Posterior cingulate gyrus (tissue), 11 donors: ENCODE measurements around the gene SHMT2.

Experiments
- DNase-seq, 10 donors: peaks; one replicate each; pipeline versions ENCODE4 v3.0.0 to v3.0.0-alpha.2; 2020 to 2021; ENCODE audit warnings: mixed read lengths in 3 of 10
- intact Hi-C: fragments of 100-400 bp; cut with DNase I; formaldehyde crosslinking; loops from one replicate; pipeline ENCODE4 v1.15.1; 2023

The SHMT2 gene

GRCh38 chr12:57236201-57236924 is 6.9 kb downstream of the SHMT2 start:
- intact Hi-C loops = loop anchor here (5.0 kb wide), 1 partner anchor 109 kb away; the partner anchor contains the start of gene LRP1
- DNase-seq = peak in 1 of 10 donors; percentile 79

- intact Hi-C loops = loop anchor here (5.0 kb wide), 1 partner anchor 110 kb away; the partner anchor contains the start of gene LRP1
- peak in 2 of 10 donors; percentile 43 to 61 for DNase-seq
These were observed 7.5 kb downstream of the SHMT2 start for GRCh38 chr12:57236925-57237595.

- DNase-seq = no peak
- intact Hi-C loops = loop anchor here (5.0 kb wide), 1 partner anchor 110 kb away; the partner anchor contains the start of gene LRP1
These were observed 8.1 kb downstream of the SHMT2 start for GRCh38 chr12:57237596-57237931.

DNA sequence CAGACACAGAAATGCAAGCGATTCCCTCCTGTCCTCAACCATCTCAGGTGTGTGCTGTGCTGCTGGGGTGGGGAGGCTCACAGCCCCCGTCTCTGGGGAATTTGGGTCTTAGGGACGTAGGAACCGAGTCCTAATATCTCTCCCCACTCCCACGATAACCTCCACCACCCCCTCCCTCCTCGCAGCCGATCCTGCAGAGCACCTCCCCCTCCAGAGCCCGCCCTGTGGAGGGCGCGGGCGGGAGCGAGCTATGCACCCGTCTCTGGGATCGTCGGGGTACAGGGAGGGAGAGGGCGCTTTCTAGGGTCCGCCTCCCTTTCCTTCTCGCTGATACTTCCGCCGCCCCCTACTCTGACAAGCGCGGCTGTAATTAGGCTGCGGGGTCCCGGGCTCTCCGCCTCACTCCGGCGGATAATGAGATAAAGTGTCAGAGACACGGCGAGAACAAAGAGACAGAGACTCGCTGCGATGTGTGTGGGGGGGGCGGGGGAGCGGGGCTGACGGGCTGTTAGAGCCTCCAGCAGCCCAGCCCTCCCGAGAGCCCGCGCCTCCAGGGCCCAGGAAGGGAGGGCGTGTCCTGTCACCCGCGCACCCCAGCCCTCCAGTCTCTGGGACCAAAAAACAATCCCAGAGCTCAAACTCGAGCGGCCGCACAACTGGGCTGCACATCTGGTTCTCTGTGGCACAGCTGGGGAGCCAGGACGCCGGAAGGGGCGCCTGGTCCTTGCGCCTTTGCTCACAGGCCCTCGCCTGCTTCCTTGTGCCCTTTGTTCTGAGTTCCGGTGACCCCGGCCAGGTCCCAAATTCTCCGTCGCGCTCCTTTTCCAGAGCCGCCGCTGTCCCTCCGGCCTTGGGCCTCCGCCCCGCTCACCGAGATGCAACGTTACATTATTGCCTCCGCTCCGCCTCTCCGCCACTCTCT is 8.7 kb downstream of the SHMT2 start:
- intact Hi-C loops = loop anchor here (5.0 kb wide), 1 partner anchor 111 kb away; the partner anchor contains the start of gene LRP1
- DNase-seq = peak in 2 of 10 donors; percentile 49 to 61

DNA sequence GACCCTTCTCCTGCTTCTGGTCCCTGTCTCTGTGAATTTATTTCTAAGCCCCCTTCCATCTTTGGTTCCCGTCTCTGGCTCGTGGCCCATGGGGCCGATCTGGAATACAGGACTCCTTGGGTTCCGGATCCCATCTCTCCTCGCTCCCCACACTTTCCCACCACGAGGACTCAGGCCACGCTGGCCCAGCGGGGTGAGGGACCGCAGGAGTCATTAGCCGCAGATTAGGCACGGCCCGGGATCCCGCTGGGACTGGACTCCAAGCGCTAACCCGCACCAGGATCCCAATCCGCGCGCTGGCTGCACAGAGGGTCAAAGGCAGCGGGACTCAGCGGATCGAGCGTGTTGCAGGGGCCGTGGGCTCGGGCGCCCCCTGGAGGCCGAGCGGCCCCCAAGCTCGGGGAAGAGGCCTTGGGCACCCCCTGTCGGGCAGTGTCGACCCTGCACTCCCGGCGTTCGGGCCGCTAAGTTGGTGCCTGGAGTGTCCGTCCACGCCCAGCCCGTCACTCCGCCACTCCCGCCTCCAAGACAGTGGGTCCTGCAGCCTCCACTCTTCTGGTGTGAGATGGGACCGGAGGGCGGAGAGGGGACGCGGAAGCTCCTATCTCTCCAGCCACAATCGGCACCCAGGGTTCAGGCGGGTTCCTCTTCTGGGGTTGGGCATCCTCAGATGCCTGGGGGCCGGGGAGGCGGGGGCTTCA is 9.5 kb downstream of the SHMT2 start:
- peak; percentile 79 to 98 (median 88) for DNase-seq
- intact Hi-C loops = loop anchor here (1.0 to 5.0 kb wide), 2 partner anchors 26 to 112 kb away; partner anchors contain the start of gene LRP1

DNA sequence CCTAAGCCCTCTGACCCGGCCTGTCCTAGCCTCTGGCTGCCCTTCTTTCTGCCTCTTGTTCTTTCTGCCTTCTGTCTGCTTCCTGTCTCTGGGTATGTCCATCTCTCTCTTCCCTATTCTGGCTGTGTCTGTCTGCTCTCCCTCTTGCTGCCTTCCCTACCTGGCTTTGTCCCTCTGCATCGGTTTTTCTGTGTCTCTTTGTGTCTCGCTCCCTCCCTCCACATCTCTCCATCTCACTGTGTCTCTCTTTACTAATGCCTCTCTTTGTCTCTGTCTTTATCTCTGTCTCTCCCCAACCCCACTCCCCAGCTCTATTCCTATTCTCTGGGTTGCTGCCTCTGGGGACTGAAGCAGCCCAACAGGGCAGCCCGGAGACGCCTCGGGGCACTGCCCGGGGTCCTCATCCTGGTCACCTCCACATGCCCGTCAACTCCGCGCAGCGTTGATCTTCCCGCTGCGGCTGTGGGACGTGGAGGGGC is 10.1 kb downstream of the SHMT2 start:
- DNase-seq = no peak
- intact Hi-C loops = loop anchor here (1.0 to 5.0 kb wide), 2 partner anchors 26 to 112 kb away; partner anchors contain the start of gene LRP1

- DNase-seq = peak; percentile 35 to 96 (median 78)
- intact Hi-C loops = no loop called here
These were observed 10.8 kb downstream of the SHMT2 start for GRCh38 chr12:57240066-57240921.

DNA sequence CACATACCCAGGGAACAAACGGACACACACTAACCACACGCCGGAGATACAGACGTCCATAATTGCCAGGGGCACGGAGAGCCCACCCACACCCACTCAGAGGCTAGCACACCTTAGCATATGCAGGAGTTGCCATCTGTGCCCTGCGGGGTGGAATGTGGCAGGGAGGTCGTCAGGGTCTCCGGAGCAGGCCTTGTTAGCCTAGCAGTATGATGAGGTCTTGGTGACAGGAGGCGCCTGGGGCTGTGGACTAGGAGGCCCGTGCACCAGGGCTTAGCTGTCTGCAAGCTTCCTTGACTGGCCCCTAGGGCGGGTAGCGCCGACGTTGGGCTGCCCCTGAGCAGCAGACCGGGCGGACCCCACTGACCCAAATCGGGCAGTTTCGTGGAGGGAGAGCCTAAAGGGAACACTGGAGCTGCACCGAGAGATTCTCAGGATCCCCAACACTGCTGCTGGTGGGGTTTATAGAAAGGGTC is 11.5 kb downstream of the SHMT2 start:
- DNase-seq = peak in 3 of 10 donors; percentile 83 to 88 (median 88)
- intact Hi-C loops = no loop called here

DNA sequence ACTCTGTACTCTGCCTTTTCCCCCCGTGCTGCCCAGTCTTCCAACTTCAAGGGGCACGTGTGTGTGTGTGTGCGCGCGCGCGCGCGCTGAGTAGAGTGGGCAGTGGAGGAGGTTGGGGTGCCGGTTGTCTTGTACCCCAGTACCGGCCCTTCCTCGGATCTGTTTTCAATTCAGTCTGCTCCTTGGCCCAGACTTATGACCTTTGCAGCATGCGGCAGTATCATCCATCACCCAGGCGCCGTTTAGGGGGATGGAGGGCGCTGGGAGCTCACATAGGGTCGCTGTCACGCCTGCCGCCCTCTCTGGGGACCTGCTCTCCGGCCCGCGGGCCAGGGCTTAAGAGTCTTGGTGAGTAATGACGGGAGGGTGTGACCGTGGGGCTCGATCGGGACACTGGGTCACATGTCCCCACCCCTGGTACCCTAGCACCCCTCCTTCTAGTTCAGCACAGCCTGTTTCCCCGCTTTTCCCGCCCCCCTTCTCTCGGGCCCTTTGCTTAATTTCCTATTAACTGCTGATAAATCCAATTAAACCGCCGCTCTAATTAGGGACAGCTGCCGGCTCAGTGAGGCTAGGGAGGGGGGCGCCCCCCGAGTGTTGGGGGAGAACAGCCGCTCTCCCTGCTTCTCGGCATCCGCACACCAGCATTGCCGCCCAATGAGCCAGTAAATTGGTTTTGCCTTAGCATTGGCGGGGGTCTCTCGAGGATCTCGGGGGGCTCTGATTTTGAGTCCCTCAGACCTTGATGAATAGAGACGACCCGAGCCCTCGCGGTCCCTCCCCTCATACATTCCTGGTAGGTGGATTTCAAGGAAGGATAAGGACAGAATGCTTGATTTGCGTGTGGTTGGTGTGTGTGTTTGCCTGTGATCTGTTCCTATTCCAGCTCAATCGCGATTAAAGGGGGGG is 12.1 kb downstream of the SHMT2 start:
- intact Hi-C loops = no loop called here
- peak in 2 of 10 donors; percentile 81 to 87 for DNase-seq

- intact Hi-C loops = no loop called here
- DNase-seq = peak in 8 of 10 donors; percentile 32 to 95 (median 70)
These were observed 12.8 kb downstream of the SHMT2 start for GRCh38 chr12:57242329-57242690.

DNA sequence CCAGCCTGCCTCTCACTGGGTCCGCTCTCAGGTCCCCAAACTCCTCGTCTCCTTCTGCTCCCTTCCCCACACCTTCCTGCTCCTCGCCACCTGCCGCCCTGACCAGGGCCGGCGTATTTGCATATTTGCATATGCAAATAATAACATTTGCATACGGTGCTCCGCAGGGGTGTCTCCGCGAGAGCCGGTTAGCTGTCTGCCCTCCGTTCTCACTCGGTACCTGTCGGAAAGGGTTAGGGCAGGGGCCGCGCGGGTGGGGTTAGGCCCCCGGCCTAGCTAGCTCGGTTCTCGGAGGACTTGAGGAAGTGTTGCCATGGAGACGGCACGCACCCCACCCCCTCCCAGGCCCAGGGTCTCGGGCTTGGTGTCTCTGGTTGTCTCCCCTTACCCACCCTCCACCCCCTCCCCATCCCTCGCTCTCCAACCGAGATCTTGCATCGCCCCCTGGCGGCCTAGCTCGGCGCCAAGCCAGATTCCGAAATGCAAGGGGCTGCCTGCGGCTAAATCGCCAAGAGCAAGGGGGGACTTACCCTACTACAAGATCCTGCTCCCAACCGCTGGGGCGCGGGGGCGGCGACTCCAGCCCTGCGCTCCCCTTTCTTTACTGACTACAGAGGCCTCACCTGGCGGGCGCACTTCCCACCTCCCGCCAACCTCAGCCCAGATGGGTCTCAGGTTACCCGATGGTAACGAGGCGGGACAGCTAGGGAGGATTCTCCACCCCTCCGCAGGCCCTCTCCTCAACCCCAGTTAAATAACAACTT is 13.4 kb downstream of the SHMT2 start:
- peak in 7 of 10 donors; percentile 52 to 93 (median 62) for DNase-seq
- intact Hi-C loops = loop anchor here (1.0 kb wide), 1 partner anchor 30 kb away; no protein-coding TSS in a partner anchor

- peak in 9 of 10 donors; percentile 52 to 95 (median 74) for DNase-seq
- intact Hi-C loops = loop anchor here (1.0 kb wide), 1 partner anchor 30 kb away; no protein-coding TSS in a partner anchor
These were observed 14.2 kb downstream of the SHMT2 start for GRCh38 chr12:57243521-57244311.

- intact Hi-C loops = no loop called here
- peak in 2 of 10 donors; percentile 52 to 64 for DNase-seq
These were observed 14.8 kb downstream of the SHMT2 start for GRCh38 chr12:57244312-57244696.

DNA sequence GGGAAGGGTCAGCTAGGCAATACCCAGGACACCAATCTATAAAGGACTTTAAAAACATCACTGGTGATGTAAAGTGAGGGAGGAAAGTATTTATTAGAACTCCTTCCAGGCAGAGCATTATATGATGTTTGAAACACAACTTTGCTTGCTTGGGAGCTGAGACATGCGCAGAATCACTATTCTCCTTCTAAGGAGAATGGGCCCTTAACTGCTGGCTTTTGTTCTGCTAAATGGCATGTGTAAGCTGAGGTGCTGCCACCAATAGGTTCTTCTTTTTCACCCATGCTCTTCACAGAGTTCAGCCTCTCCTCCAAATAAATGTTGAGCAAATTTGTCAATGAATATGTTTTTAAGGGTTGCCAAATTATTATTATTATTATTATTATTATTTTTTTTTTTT is 17.5 kb downstream of the SHMT2 start:
- intact Hi-C loops = no loop called here

GRCh38 chr12:57248934-57249742 is 19.6 kb downstream of the SHMT2 start:
- intact Hi-C loops = no loop called here
- peak in 1 of 10 donors; percentile 41 for DNase-seq

More for the DNA sequence above, 17.5 kb downstream of the SHMT2 start:
- no peak for DNase-seq
